Stimulated activated CD8-positive, alpha-beta memory T cell treated with anti-CD3 and anti-CD28 coated beads, Interleukin-4, amount 100 ng/mL, for 1 hour (primary cell): ENCODE results near the gene FUNDC2.

Experiments
- DNase-seq, 2 donors: peaks; one replicate each; pipeline ENCODE4 v3.0.0-alpha.2; 2020; ENCODE audit warnings: low read depth in 2 of 2, low spot score in 1 of 2

The FUNDC2 gene

DNA sequence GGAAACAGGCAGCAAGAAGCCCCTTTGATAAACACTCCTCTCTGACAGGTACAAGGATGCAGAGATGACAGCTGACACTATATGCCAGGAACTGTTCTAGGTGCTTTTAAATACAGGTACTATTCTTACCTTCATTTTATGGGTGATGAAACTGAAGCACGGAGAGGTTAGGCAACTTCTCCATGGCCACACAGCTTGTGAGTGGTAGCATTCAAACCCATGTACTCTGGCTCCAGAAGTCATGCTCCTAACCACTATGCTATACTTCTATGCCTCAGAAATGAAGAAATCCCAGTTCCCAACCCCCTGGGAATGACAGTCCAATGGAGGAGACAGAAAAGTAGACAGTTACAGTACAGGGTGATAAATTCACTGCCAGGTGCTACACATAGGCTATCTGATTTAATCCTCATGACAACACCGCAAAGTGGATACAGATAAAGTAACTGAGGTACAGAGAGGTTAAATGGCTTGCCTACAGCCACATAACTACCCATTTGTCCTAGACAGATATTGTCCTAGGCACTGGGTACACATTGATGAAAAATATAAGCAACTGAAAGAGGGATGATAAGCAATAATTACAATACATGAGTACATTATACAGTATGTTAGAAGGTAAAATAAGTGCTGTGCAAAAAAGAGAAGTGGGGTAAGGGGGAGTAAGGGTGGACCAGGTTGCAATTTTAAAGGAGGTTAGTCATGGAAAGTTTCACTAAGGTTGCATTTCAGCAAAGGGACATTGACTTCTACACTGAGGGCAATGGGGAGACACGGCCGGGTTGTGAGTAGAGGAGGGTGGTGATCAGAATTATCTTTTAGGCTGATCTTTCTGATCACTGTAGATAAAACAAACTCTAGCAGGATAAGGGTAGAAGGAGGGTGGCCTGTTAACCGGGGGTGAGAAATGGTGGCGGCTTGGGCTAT, 2.5 kb upstream of the FUNDC2 start:
- no peak for DNase-seq

GRCh38 chrX:155026420-155026726, 271 bp upstream of the FUNDC2 start:
- DNase-seq, result no peak

- no peak for DNase-seq
Measured at GRCh38 chrX:155027509-155028066, 944 bp downstream of the FUNDC2 start.

DNA sequence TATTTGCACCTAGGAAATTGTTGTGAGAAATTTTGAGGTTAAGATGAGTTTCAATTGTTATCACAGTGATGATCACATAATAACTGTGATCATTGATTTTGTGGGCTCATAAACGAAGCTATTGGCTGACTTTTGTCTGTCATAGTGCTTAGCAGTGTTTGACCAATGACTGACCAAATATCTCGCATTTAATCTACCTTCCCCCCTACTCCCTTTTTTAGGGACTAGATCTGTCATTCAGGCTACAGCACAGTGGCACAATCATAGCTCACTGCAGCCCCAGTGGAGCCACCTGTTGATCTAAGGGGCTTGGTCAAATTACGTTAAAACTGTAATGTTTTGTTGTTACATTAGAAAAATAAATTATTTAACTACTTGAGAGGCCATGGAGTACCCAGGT, 1.5 kb downstream of the FUNDC2 start:
- no peak for DNase-seq

- DNase-seq, result no peak
Measured at GRCh38 chrX:155028877-155029291, 2.2 kb downstream of the FUNDC2 start.

DNA sequence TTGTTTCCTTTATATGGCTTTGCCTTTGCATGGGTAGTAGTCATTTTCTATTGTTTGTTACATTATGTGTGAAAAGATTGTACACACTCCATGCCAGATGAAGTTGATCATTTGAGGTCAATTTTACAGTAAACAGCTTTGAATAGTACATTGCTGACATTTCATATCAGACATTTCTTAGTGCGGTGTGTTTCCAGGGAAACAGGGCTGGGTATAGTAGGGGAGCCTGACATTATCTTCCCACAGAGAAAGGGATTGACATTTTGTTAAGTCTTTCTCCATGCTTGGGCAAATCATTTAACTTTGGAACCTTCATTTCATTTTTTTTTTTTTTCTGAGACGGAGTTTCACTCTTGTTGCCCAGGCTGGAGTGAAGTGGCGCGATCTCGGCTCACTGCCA, 5.0 kb downstream of the FUNDC2 start:
- no peak for DNase-seq

GRCh38 chrX:155035688-155036087, 9.0 kb downstream of the FUNDC2 start:
- no peak for DNase-seq

GRCh38 chrX:155046129-155046810, 19.6 kb downstream of the FUNDC2 start:
- DNase-seq, result no peak

GRCh38 chrX:155046811-155047528, 20.3 kb downstream of the FUNDC2 start:
- DNase-seq, result no peak

GRCh38 chrX:155048977-155049619, 22.5 kb downstream of the FUNDC2 start:
- DNase-seq, result no peak

GRCh38 chrX:155052738-155053498, 26.3 kb downstream of the FUNDC2 start:
- DNase-seq, result no peak

- no peak for DNase-seq
Measured at GRCh38 chrX:155053656-155054055, 27.0 kb downstream of the FUNDC2 start.

- DNase-seq, result no peak
Measured at GRCh38 chrX:155054255-155054654, 27.6 kb downstream of the FUNDC2 start.

GRCh38 chrX:155055494-155055893, 28.9 kb downstream of the FUNDC2 start:
- DNase-seq, result no peak

- DNase-seq, result no peak
Measured at GRCh38 chrX:155056471-155056870, 29.8 kb downstream of the FUNDC2 start.

GRCh38 chrX:155056877-155057792, 30.5 kb downstream of the FUNDC2 start:
- DNase-seq, result no peak

- DNase-seq, result no peak
Measured at GRCh38 chrX:155061760-155062159, 35.1 kb downstream of the FUNDC2 start.

- no peak for DNase-seq
Measured at GRCh38 chrX:155065035-155065734, 38.5 kb downstream of the FUNDC2 start.

GRCh38 chrX:155068165-155068564, 41.5 kb downstream of the FUNDC2 start:
- DNase-seq, result no peak
